GM18909 (cell line): ENCODE measurements around the gene COL23A1.
"Not testable (repeated sequence)": the region's sequence is repeated elsewhere in the genome, so short reads cannot be mapped to it uniquely, and the experiment has no call there.

Source experiments
- ATAC-seq: cut with Tn5 transposase; IDR thresholded peaks from one replicate; pipeline ENCODE4 v1.9.1; 2021; ENCODE audit warnings: mild to moderate bottlenecking; ENCODE audit not compliant: unreplicated experiment, poor library complexity

COL23A1 gene

GRCh38 chr5:178198706-178199105 is 391.5 kb downstream of the COL23A1 start:
- ATAC-seq, result no peak

- ATAC-seq, result not testable (repeated sequence)
These were observed 392.0 kb downstream of the COL23A1 start for GRCh38 chr5:178198151-178198550.

- ATAC-seq, result no peak
These were observed 393.2 kb downstream of the COL23A1 start for GRCh38 chr5:178196986-178197385.

- no peak for ATAC-seq
These were observed 393.8 kb downstream of the COL23A1 start for GRCh38 chr5:178196281-178196812.

GRCh38 chr5:178194026-178194425 is 396.2 kb downstream of the COL23A1 start:
- no peak for ATAC-seq

- ATAC-seq, result no peak
These were observed 396.9 kb downstream of the COL23A1 start for GRCh38 chr5:178193251-178193809.

GRCh38 chr5:178192787-178193186 is 397.4 kb downstream of the COL23A1 start:
- ATAC-seq, result no peak

- ATAC-seq, result no peak
These were observed 397.9 kb downstream of the COL23A1 start for GRCh38 chr5:178192244-178192643.

GRCh38 chr5:178191661-178192060 is 398.5 kb downstream of the COL23A1 start:
- ATAC-seq, result no peak

GRCh38 chr5:178189433-178189832 is 400.8 kb downstream of the COL23A1 start:
- ATAC-seq, result no peak
